Smooth muscle cell (in vitro differentiated cells): ENCODE measurements around the gene RHBDL2. TPM values are rescaled to one million over a fixed set of nuclear protein-coding genes. Genes with fewer than 3 reads are reported as not detected.

Source experiments
- DNase-seq: peaks from one replicate; lab custom pipeline; 2025; ENCODE audit not compliant: unreplicated experiment; lab: John Stamatoyannopoulos, UW
- H2AFZ ChIP-seq: fragments of 200-600 bp; sonication (generic); 2 replicates; pipeline ENCODE4 v1.6.0; 2016; ENCODE audit warnings: antibody characterized with exemption, low read depth, mild to moderate bottlenecking
- H3F3A ChIP-seq: fragments of 200-600 bp; sonication (generic); 2 replicates; pipeline ENCODE4 v1.6.0; 2017; ENCODE audit warnings: antibody characterized with exemption, low read depth
- H3K27ac ChIP-seq: fragments of 200-600 bp; sonication (generic); 2 replicates; pipeline ENCODE4 v1.5.1; 2016; ENCODE audit warnings: low read depth, mild to moderate bottlenecking
- H3K27me3 ChIP-seq: fragments of 200-600 bp; sonication (generic); 2 replicates; pipeline ENCODE4 v1.6.1; 2016; ENCODE audit warnings: low read depth, mild to moderate bottlenecking
- H3K36me3 ChIP-seq: fragments of 200-600 bp; sonication (generic); 2 replicates; pipeline ENCODE4 v1.5.1; 2016; ENCODE audit warnings: low read depth
- H3K4me1 ChIP-seq: fragments of 200-600 bp; sonication (generic); 2 replicates; pipeline ENCODE4 v1.5.1; 2016; ENCODE audit warnings: low read depth
- H3K4me2 ChIP-seq: fragments of 200-600 bp; sonication (generic); 2 replicates; pipeline ENCODE4 v1.6.0; 2016; ENCODE audit warnings: mild to moderate bottlenecking
- H3K4me3 ChIP-seq: fragments of 200-600 bp; sonication (generic); 2 replicates; pipeline ENCODE4 v1.5.1; 2016; ENCODE audit warnings: mild to moderate bottlenecking
- H3K79me2 ChIP-seq: fragments of 200-600 bp; sonication (generic); 2 replicates; pipeline ENCODE4 v1.6.0; 2016; ENCODE audit warnings: low read depth, mild to moderate bottlenecking
- H3K9ac ChIP-seq: fragments of 200-600 bp; sonication (generic); 2 replicates; pipeline ENCODE4 v1.6.0; 2016; ENCODE audit warnings: low read depth
- H3K9me3 ChIP-seq: fragments of 200-600 bp; sonication (generic); replicated peaks from 2 replicates; pipeline ENCODE4 v1.5.1; 2016; ENCODE audit warnings: low read depth
- H4K20me1 ChIP-seq: fragments of 200-600 bp; sonication (generic); 2 replicates; pipeline ENCODE4 v1.6.0; 2016; ENCODE audit warnings: low read depth
- CTCF ChIP-seq: fragments of 200-600 bp; sonication (generic); IDR thresholded peaks from 2 replicates; pipeline ENCODE4 v1.5.1; 2017; ENCODE audit warnings: borderline replicate concordance, mild to moderate bottlenecking, antibody characterized with exemption; ENCODE audit not compliant: insufficient read depth, poor library complexity, severe bottlenecking
- WGBS: methylation state at CpG from one replicate; pipeline ENCODE4 v1.1.7; 2016; ENCODE audit warnings: low lambda C conversion rate; 5-methylcytosine and 5-hydroxymethylcytosine counted together
- polyA plus RNA-seq: library from polyadenylated mRNA; unstranded; fragments of >200 nt; fragmentation: Nextera tagmentation; extraction: Ambion mirVana; gene quantifications from 2 replicates; pipeline ENCODE4 v1.2.1, GENCODE V29; 2016
- total RNA-seq: library from RNA; depleted of rRNA; stranded (reverse); fragments of >200 nt; gene quantifications from 2 replicates; pipeline ENCODE4 v1.2.3, GENCODE V29; 2014

Gene RHBDL2
- total and polyA plus RNA-seq, 2 experiments from 2014 or later = not detected

GRCh38 chr1:38896169-38896568 lies 45.5 kb downstream of the RHBDL2 start:
- H3F3A ChIP-seq = no peaks in the 10 kb centered on the region

GRCh38 chr1:38892976-38893375 lies 48.7 kb downstream of the RHBDL2 start:
- no peaks in the 10 kb centered on the region for H4K20me1 ChIP-seq
- no peaks in the 10 kb centered on the region for H3F3A ChIP-seq

More at GRCh38 chr1:38896169-38896568, 45.5 kb downstream of the RHBDL2 start:
- H2AFZ ChIP-seq = no peak overlapping the region
- H4K20me1 ChIP-seq = no peaks in the 10 kb centered on the region
- H3K27me3 ChIP-seq = no peaks in the 10 kb centered on the region
- DNase-seq = no peak
- WGBS = 96% methylated on average over 2 of the region's 2 CpGs
- no peaks in the 10 kb centered on the region for H3K9me3 ChIP-seq
- no peaks in the 10 kb centered on the region for H3K36me3 ChIP-seq
- no peaks in the 10 kb centered on the region for H3K79me2 ChIP-seq
- H3K4me1 ChIP-seq = no peaks in the 10 kb centered on the region
- H3K27ac ChIP-seq = no peak overlapping the region
- no peak overlapping the region for H3K9ac ChIP-seq
- no peak overlapping the region for H3K4me2 ChIP-seq
- H3K4me3 ChIP-seq = no peak overlapping the region
- TF ChIP-seq CTCF = no peak

GRCh38 chr1:38891753-38892152 lies 49.9 kb downstream of the RHBDL2 start:
- no peaks in the 10 kb centered on the region for H3K79me2 ChIP-seq
- H4K20me1 ChIP-seq = no peaks in the 10 kb centered on the region
- WGBS = 75% methylated on average over 1 of the region's 1 CpG
- no peak for DNase-seq
- no peak overlapping the region for H3K9ac ChIP-seq
- H3K36me3 ChIP-seq = no peaks in the 10 kb centered on the region
- H3K27me3 ChIP-seq = no peaks in the 10 kb centered on the region
- no peak overlapping the region for H3K4me2 ChIP-seq
- H3F3A ChIP-seq = no peaks in the 10 kb centered on the region
- H2AFZ ChIP-seq = no peak overlapping the region
- TF ChIP-seq CTCF = no peak
- no peak overlapping the region for H3K27ac ChIP-seq
- H3K4me1 ChIP-seq = no peaks in the 10 kb centered on the region
- no peaks in the 10 kb centered on the region for H3K9me3 ChIP-seq
- H3K4me3 ChIP-seq = no peak overlapping the region

More at GRCh38 chr1:38892976-38893375, 48.7 kb downstream of the RHBDL2 start:
- H2AFZ ChIP-seq = no peak overlapping the region
- no peak overlapping the region for H3K9ac ChIP-seq
- H3K9me3 ChIP-seq = no peaks in the 10 kb centered on the region
- no peak overlapping the region for H3K4me3 ChIP-seq
- H3K4me1 ChIP-seq = no peaks in the 10 kb centered on the region
- no peak for DNase-seq
- H3K79me2 ChIP-seq = no peaks in the 10 kb centered on the region
- H3K27me3 ChIP-seq = no peaks in the 10 kb centered on the region
- TF ChIP-seq CTCF = no peak
- H3K27ac ChIP-seq = no peak overlapping the region
- H3K36me3 ChIP-seq = no peaks in the 10 kb centered on the region
- WGBS = 77% methylated on average over 1 of the region's 1 CpG
- H3K4me2 ChIP-seq = no peak overlapping the region

GRCh38 chr1:38889589-38889988 lies 52.0 kb downstream of the RHBDL2 start:
- Histone ChIP-seq H3K4me1 (no peaks in the 10 kb centered on the region), H3K9ac (no peak overlapping the region), H4K20me1 (no peaks in the 10 kb centered on the region), H3F3A (no peaks in the 10 kb centered on the region), H3K27me3 (no peaks in the 10 kb centered on the region), H3K36me3 (no peaks in the 10 kb centered on the region), H3K9me3 (no peaks in the 10 kb centered on the region), H3K4me2 (no peak overlapping the region), H3K79me2 (no peaks in the 10 kb centered on the region), H3K4me3 (no peak overlapping the region), H3K27ac (no peak overlapping the region), H2AFZ (no peak overlapping the region)
- DNase-seq = no peak
- 86% methylated on average over 5 of the region's 5 CpGs for WGBS
- TF ChIP-seq CTCF = no peak
